Stimulated activated CD4-positive, alpha-beta T cell treated with anti-CD3 and anti-CD28 coated beads, TNF-alpha, amount 100 ng/mL, for 48 hours (primary cell): ENCODE data around the gene DNAJA1.
A peak's percentile ranks its signal among the peaks of the same experiment; 100 is the strongest.
"Not testable (repeated sequence)": the region's sequence is repeated elsewhere in the genome, so short reads cannot be mapped to it uniquely, and the experiment has no call there.

ENCODE experiments used
- DNase-seq, 3 donors: peaks; one replicate each; pipeline ENCODE4 v3.0.0-alpha.2; 2020; ENCODE audit warnings: low read depth in 3 of 3

The DNAJA1 gene

GRCh38 chr9:33024966-33025571, at the start of gene DNAJA1:
TSS of gene DNAJA1 (plus strand) at chr9:33025273. CDS start at chr9:33026485, 1,212 bp downstream.
- DNase-seq = peak; percentile 89 to 94 (median 94)

- no peak for DNase-seq
Observed at GRCh38 chr9:32978051-32978450, 47.0 kb upstream of the DNAJA1 start.

- no peak for DNase-seq
Observed at GRCh38 chr9:32986971-32987370, 38.1 kb upstream of the DNAJA1 start.

- DNase-seq = no peak
Observed at GRCh38 chr9:32989660-32990059, 35.4 kb upstream of the DNAJA1 start.

- no peak for DNase-seq
Observed at GRCh38 chr9:32991897-32992594, 33.0 kb upstream of the DNAJA1 start.

GRCh38 chr9:32992595-32993238, 32.4 kb upstream of the DNAJA1 start:
- no peak for DNase-seq

GRCh38 chr9:33000682-33001055, 24.4 kb upstream of the DNAJA1 start:
- peak in 2 of 3 donors; percentile 16 to 17 for DNase-seq

GRCh38 chr9:33005335-33005734, 19.7 kb upstream of the DNAJA1 start:
- DNase-seq = not testable (repeated sequence)

GRCh38 chr9:33007755-33008154, 17.3 kb upstream of the DNAJA1 start:
- no peak for DNase-seq

- DNase-seq = no peak
Observed at GRCh38 chr9:33011831-33012230, 13.2 kb upstream of the DNAJA1 start.

- DNase-seq = no peak
Observed at GRCh38 chr9:33012328-33013069, 12.6 kb upstream of the DNAJA1 start.

- DNase-seq = no peak
Observed at GRCh38 chr9:33013962-33014664, 11.0 kb upstream of the DNAJA1 start.

GRCh38 chr9:33014665-33015014, 10.4 kb upstream of the DNAJA1 start:
- no peak for DNase-seq

- no peak for DNase-seq
Observed at GRCh38 chr9:33017283-33018041, 7.6 kb upstream of the DNAJA1 start.

- DNase-seq = no peak
Observed at GRCh38 chr9:33019797-33020196, 5.3 kb upstream of the DNAJA1 start.

- no peak for DNase-seq
Observed at GRCh38 chr9:33022303-33022702, 2.8 kb upstream of the DNAJA1 start.

GRCh38 chr9:33022755-33023154, 2.3 kb upstream of the DNAJA1 start:
- no peak for DNase-seq

GRCh38 chr9:33023661-33024060, 1.4 kb upstream of the DNAJA1 start:
- no peak for DNase-seq

- DNase-seq = no peak
Observed at GRCh38 chr9:33024126-33024965, 727 bp upstream of the DNAJA1 start.
